CD14-positive monocyte (primary cell): ENCODE data around the gene LPIN1. TPM values are rescaled to one million over a fixed set of nuclear protein-coding genes. Genes with fewer than 3 reads are reported as not detected.

Experiments used
- DNase-seq, 3 donors: peaks; one replicate each; pipeline ENCODE4 v3.0.0-alpha.2; 2011 to 2022
- H2AFZ ChIP-seq: 2 replicates; pipeline ENCODE4 v1.6.0; 2012; ENCODE audit warnings: mild to moderate bottlenecking, low read depth, low read length, inconsistent platforms; ENCODE audit not compliant: insufficient read depth, poor library complexity, severe bottlenecking
- H3K27ac ChIP-seq, 2 donors: 1 replicate in 1 of 2; 2 replicates in 1 of 2; pipeline ENCODE4 v1.5.1; 2012 to 2013; ENCODE audit warnings: low read length in 2 of 2, control low read depth in 1 of 2, inconsistent platforms in 1 of 2, low read depth in 1 of 2, mild to moderate bottlenecking in 1 of 2
- H3K27me3 ChIP-seq, 2 donors: one replicate each; pipeline versions ENCODE4 v1.6.0 to v1.6.1; 2011 to 2013; ENCODE audit warnings: low read length in 2 of 2; ENCODE audit not compliant: control insufficient read depth in 2 of 2, insufficient read depth in 2 of 2
- H3K36me3 ChIP-seq, 2 donors: replicated peaks in 1 of 2; 1 replicate in 1 of 2; 2 replicates in 1 of 2; pipeline versions ENCODE4 v1.5.1 to v1.6.1; 2012 to 2013; ENCODE audit warnings: low read length in 2 of 2, control low read depth in 1 of 2, inconsistent platforms in 1 of 2, mild to moderate bottlenecking in 1 of 2; ENCODE audit not compliant: insufficient read depth in 2 of 2, control insufficient read depth in 1 of 2
- H3K4me1 ChIP-seq, 2 donors: 1 replicate in 1 of 2; 2 replicates in 1 of 2; pipeline versions ENCODE4 v1.5.1 to v1.6.1; 2012 to 2013; ENCODE audit warnings: low read length in 2 of 2, control low read depth in 1 of 2, inconsistent platforms in 1 of 2, mild to moderate bottlenecking in 1 of 2, moderate library complexity in 1 of 2; ENCODE audit not compliant: insufficient read depth in 2 of 2, control insufficient read depth in 1 of 2
- H3K4me2 ChIP-seq: replicated peaks from 2 replicates; pipeline ENCODE3; 2012; ENCODE audit warnings: low read length, moderate library complexity, mild to moderate bottlenecking; ENCODE audit not compliant: poor library complexity, severe bottlenecking; ENCODE audit errors: extremely low read depth
- H3K4me3 ChIP-seq, 3 experiments: fragments of 200-600 bp in 1 of 3; sonication (generic) in 1 of 3; replicated peaks in 1 of 3; 1 replicate in 2 of 3; 2 replicates in 1 of 3; pipeline ENCODE4 v1.5.1; 2011 to 2013; ENCODE audit warnings: low read length in 3 of 3, mild to moderate bottlenecking in 3 of 3, control low read depth in 2 of 3, low read depth in 2 of 3, inconsistent platforms in 1 of 3, moderate library complexity in 1 of 3
- H3K79me2 ChIP-seq: 2 replicates; pipeline ENCODE4 v1.6.0; 2012; ENCODE audit warnings: mild to moderate bottlenecking, control low read depth, inconsistent platforms, low read length, moderate library complexity; ENCODE audit not compliant: insufficient read depth
- H3K9ac ChIP-seq: 2 replicates; pipeline ENCODE4 v1.6.0; 2017; ENCODE audit warnings: low read length, mild to moderate bottlenecking; ENCODE audit not compliant: insufficient read depth, poor library complexity, severe bottlenecking
- H3K9me3 ChIP-seq, 2 donors: replicated peaks in 1 of 2; 1 replicate in 1 of 2; 2 replicates in 1 of 2; pipeline versions ENCODE4 v1.5.1 to v1.6.1; 2012 to 2013; ENCODE audit warnings: low read length in 2 of 2, control low read depth in 1 of 2; ENCODE audit not compliant: control insufficient read depth in 1 of 2, insufficient read depth in 1 of 2
- H4K20me1 ChIP-seq: 2 replicates; pipeline ENCODE4 v1.6.0; 2012; ENCODE audit warnings: mild to moderate bottlenecking, low read length, control low read depth, moderate library complexity; ENCODE audit not compliant: insufficient read depth
- H3K27ac Mint-ChIP-seq, 7 donors: one replicate each; pipeline ENCODE4 v1.8.0; 2020; ENCODE audit warnings: mild to moderate bottlenecking in 7 of 7, mixed read lengths in 7 of 7, moderate library complexity in 6 of 7, inconsistent platforms in 2 of 7
- H3K27me3 Mint-ChIP-seq, 3 donors: one replicate each; pipeline ENCODE4 v1.8.0; 2021 to 2022; ENCODE audit warnings: low read depth in 3 of 3, mild to moderate bottlenecking in 3 of 3, mixed read lengths in 3 of 3, moderate library complexity in 3 of 3, inconsistent platforms in 1 of 3
- H3K36me3 Mint-ChIP-seq, 2 donors: one replicate each; pipeline ENCODE4 v1.8.0; 2020; ENCODE audit warnings: mixed read lengths in 2 of 2, inconsistent platforms in 1 of 2, mild to moderate bottlenecking in 1 of 2
- H3K4me1 Mint-ChIP-seq: one replicate; pipeline ENCODE4 v1.8.0; 2020; ENCODE audit warnings: mild to moderate bottlenecking, mixed read lengths
- H3K4me3 Mint-ChIP-seq, 2 donors: one replicate each; pipeline ENCODE4 v1.8.0; 2020; ENCODE audit warnings: mild to moderate bottlenecking in 2 of 2, mixed read lengths in 2 of 2, moderate library complexity in 1 of 2
- H3K9me3 Mint-ChIP-seq, 7 donors: one replicate each; pipeline ENCODE4 v1.8.0; 2020 to 2022; ENCODE audit warnings: mixed read lengths in 7 of 7, mild to moderate bottlenecking in 6 of 7, moderate library complexity in 6 of 7, inconsistent platforms in 2 of 7
- WGBS: methylation state at CpG from one replicate; pipeline ENCODE4 v1.1.5; 2013; ENCODE audit warnings: missing lambda C conversion rate; ENCODE audit not compliant: insufficient coverage; 5-methylcytosine and 5-hydroxymethylcytosine counted together
- intact Hi-C, 2 donors: fragments of 100-400 bp; cut with micrococcal nuclease; formaldehyde crosslinking; loops; one replicate each; pipeline versions ENCODE4 v1.15.0 to v1.15.1; 2023
- polyA plus RNA-seq, 3 donors: library from polyadenylated mRNA; depleted of rRNA in 1 of 3; unstranded in 2 of 3; stranded (reverse) in 1 of 3; fragments of 300-500 nt in 2 of 3; fragments of >200 nt in 1 of 3; fragmentation: Illumina TruSeq in 2 of 3; gene quantifications; 1 replicate in 2 of 3; 2 replicates in 1 of 3; pipeline ENCODE4 v1.2.3, GENCODE V29; 2012 to 2021
- TF ChIP-seq, protein P1 (sequence below): fragments of 200-600 bp; IDR thresholded peaks from one replicate; pipeline ENCODE4 v1.8.0; 2022; ENCODE audit warnings: antibody characterized with exemption, mild to moderate bottlenecking

Gene LPIN1
- polyA plus RNA-seq, 3 donors = 1.8 to 17.6 (median 2.7) TPM

DNA sequence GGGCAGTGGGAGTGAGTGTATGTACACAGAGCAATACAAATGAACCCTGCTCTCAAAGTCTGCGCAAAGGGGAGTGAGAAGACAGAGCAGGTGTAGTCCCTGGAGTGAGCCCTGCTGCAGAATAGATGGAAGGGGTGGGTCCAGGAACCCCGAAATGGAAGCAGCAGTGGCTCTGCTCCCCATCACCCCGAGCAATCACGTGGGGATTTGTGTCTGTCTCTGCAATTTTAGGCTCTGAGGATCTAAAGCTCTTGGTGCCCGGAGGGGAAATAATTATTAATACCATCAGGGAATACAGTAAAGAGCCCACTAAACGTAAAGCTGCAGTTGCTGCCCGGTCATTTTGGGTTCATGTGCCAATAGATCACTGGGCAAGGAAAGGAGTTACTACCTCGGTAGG is 118.3 kb downstream of the LPIN1 start:
- H3K4me2 ChIP-seq = no peak overlapping the region
- H3K36me3 Mint-ChIP-seq = no peaks in the 10 kb centered on the region
- no peak overlapping the region for H3K9ac ChIP-seq
- H3K27ac Mint-ChIP-seq = no peak overlapping the region
- no peak overlapping the region for H3K27ac ChIP-seq
- H3K4me1 Mint-ChIP-seq = peaks cover 40% of the 10 kb centered on the region
- H2AFZ ChIP-seq = no peak overlapping the region
- intact Hi-C loops = loop anchor here (5.0 to 10.0 kb wide), 2 partner anchors 38 to 180 kb away; no protein-coding TSS in a partner anchor
- no peaks in the 10 kb centered on the region for H3K79me2 ChIP-seq
- H3K9me3 Mint-ChIP-seq = peaks cover 0 to 6% (median 2%) of the 10 kb centered on the region in 7 donors
- peaks cover 2 to 12% of the 10 kb centered on the region in 2 donors for H3K27me3 ChIP-seq
- TF ChIP-seq, protein P1, sequence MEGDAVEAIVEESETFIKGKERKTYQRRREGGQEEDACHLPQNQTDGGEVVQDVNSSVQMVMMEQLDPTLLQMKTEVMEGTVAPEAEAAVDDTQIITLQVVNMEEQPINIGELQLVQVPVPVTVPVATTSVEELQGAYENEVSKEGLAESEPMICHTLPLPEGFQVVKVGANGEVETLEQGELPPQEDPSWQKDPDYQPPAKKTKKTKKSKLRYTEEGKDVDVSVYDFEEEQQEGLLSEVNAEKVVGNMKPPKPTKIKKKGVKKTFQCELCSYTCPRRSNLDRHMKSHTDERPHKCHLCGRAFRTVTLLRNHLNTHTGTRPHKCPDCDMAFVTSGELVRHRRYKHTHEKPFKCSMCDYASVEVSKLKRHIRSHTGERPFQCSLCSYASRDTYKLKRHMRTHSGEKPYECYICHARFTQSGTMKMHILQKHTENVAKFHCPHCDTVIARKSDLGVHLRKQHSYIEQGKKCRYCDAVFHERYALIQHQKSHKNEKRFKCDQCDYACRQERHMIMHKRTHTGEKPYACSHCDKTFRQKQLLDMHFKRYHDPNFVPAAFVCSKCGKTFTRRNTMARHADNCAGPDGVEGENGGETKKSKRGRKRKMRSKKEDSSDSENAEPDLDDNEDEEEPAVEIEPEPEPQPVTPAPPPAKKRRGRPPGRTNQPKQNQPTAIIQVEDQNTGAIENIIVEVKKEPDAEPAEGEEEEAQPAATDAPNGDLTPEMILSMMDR = no peak
- H3K4me3 Mint-ChIP-seq = no peak overlapping the region
- H3K36me3 ChIP-seq = no peaks in the 10 kb centered on the region
- H3K27me3 Mint-ChIP-seq = peaks cover 0 to 3% (median 3%) of the 10 kb centered on the region in 3 donors
- WGBS = 94% methylated on average over 3 of the region's 8 CpGs
- H4K20me1 ChIP-seq = no peaks in the 10 kb centered on the region
- no peak overlapping the region for H3K4me3 ChIP-seq
- peaks cover 16 to 19% of the 10 kb centered on the region in 2 donors for H3K4me1 ChIP-seq
- peaks cover 0 to 2% of the 10 kb centered on the region in 2 donors for H3K9me3 ChIP-seq
- no peak for DNase-seq

DNA sequence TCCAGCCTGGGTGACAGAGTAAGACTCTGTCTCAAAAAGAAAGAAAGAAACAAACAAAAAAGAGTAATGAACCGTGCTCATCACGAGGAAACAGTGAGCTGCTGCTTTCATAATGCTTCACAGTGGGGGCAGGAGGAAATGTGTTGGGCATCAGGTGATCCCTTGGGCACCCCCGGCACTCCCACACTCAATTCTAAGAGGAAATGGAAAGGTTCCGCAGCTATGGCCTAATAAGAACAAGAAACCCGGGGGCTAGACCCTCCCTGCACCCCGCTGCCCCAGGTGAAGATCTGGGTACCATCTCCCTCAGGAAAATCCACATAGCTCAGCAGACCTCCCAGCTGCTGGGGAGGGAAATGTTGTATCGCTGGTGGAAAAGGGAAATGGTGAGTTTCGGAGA is 118.9 kb downstream of the LPIN1 start:
- H4K20me1 ChIP-seq = no peaks in the 10 kb centered on the region
- no peak overlapping the region for H3K9ac ChIP-seq
- H2AFZ ChIP-seq = no peak overlapping the region
- Mint-ChIP-seq H3K27me3 (peaks cover 0 to 3% (median 3%) of the 10 kb centered on the region in 3 donors), H3K4me1 (peaks cover 38% of the 10 kb centered on the region), H3K27ac (no peak overlapping the region), H3K36me3 (no peaks in the 10 kb centered on the region), H3K4me3 (no peak overlapping the region), H3K9me3 (no peaks in the 10 kb centered on the region)
- no peaks in the 10 kb centered on the region for H3K36me3 ChIP-seq
- DNase-seq = no peak
- peaks cover 2 to 12% of the 10 kb centered on the region in 2 donors for H3K27me3 ChIP-seq
- H3K27ac ChIP-seq = no peak overlapping the region
- H3K4me2 ChIP-seq = no peak overlapping the region
- H3K4me3 ChIP-seq = no peak overlapping the region
- no peaks in the 10 kb centered on the region for H3K79me2 ChIP-seq
- H3K4me1 ChIP-seq = peaks cover 16 to 21% of the 10 kb centered on the region in 2 donors
- intact Hi-C loops = loop anchor here (5.0 to 10.0 kb wide), 2 partner anchors 37 to 179 kb away; no protein-coding TSS in a partner anchor
- 50% methylated on average over 2 of the region's 8 CpGs for WGBS
- TF ChIP-seq, protein P1 = no peak
- H3K9me3 ChIP-seq = no peaks in the 10 kb centered on the region
